Head of caudate nucleus (tissue), 42 donors: ENCODE measurements around the gene FGF12.

Experiments used
- DNase-seq, 42 donors: peaks; one replicate each; pipeline versions ENCODE4 v3.0.0 to v3.0.0-alpha.2; 2020 to 2021; ENCODE audit warnings: mixed read lengths in 7 of 42
- intact Hi-C: fragments of 100-400 bp; cut with DNase I; formaldehyde crosslinking; loops from one replicate; pipeline ENCODE4 v1.15.0; 2022

The FGF12 gene

GRCh38 chr3:192186498-192186897 is 540.8 kb downstream of the FGF12 start:
- intact Hi-C loops: no loop called here
- no peak for DNase-seq

DNA sequence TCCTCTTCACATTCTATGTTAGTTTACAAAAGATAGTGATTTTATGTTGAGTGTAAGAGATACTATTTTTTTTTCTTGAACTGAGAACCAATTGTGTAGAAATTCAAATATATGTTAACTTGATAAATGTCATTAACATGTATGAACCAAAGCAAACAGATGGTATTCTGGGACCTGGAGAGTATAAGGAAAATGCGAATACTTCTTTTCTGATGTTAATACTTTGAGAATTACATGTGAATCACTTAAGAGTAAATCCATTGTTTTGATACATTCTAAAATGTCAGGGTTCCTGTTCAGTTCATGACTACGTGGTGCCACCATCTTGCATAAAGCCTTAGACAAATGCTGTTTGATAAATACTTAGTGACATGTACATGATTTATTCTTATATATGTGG is 541.3 kb downstream of the FGF12 start:
- intact Hi-C loops: no loop called here
- DNase-seq: no peak

GRCh38 chr3:192183109-192183508 is 544.2 kb downstream of the FGF12 start:
- intact Hi-C loops: no loop called here
- no peak for DNase-seq

GRCh38 chr3:192181151-192181550 is 546.2 kb downstream of the FGF12 start:
- DNase-seq: no peak
- intact Hi-C loops: no loop called here

- intact Hi-C loops: no loop called here
- no peak for DNase-seq
Measured at GRCh38 chr3:192177383-192177782, 550.0 kb downstream of the FGF12 start.

DNA sequence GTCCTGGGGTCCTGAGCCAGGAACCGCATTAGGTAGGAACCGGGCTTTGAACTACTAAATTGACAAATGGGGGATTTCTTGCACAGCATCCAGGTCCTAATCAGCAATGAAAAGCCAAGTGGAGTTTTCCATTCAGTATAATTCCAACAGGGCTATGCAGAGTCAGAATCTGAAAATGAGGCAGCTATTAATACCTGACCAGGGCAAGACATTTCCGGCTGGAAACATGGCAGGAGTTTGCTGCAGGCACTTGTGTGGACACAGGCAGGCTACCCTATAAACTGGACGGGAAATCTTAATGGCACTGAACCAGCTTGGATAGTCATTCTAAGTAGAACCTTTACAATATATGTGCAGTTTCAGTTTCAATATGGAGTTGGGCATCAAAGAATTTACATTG is 553.1 kb downstream of the FGF12 start:
- intact Hi-C loops: no loop called here
- no peak for DNase-seq

DNA sequence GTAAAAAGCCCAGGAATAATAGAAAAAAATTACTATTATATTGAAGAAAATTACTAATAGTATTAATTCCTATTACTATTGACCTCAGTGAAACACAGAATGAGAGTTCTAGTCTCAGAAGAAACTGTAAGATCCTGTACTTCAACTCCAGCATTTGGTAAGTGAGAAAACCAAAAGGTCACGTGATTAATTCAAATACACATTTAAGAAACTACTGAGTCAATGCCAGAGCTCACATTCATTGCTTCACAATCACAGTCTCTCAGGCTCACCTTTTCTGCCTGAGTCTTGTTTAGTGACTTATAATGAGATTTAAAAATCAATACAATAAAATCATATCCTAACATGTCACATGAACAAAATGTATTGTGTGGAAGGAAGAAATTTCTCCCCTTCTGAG is 556.1 kb downstream of the FGF12 start:
- no peak for DNase-seq
- intact Hi-C loops: no loop called here

DNA sequence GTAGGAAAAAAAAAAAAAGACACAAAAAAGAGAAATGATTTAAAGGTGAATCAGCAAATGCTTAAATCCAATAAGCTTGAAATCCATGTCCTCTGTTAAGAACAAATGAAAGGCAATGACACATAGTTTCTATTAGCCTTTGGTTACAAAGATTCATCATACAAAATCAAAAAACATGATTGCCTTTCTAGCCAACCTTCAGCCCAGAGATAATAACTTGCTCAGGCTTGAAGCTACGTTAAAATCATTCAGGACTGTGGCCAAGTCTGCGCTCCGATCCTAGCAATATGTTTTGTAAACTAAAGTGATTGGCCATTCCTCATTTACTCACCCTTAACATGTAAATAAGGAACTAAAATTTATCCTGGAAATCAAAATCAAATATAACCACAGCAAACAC is 556.7 kb downstream of the FGF12 start:
- intact Hi-C loops: no loop called here
- DNase-seq: no peak

GRCh38 chr3:192170031-192170430 is 557.3 kb downstream of the FGF12 start:
- peak in 19 of 42 donors; percentile 3 to 63 (median 19) for DNase-seq
- intact Hi-C loops: no loop called here

GRCh38 chr3:192169332-192169915 is 557.9 kb downstream of the FGF12 start:
- intact Hi-C loops: no loop called here
- no peak for DNase-seq

GRCh38 chr3:192168202-192168601 is 559.1 kb downstream of the FGF12 start:
- intact Hi-C loops: no loop called here

GRCh38 chr3:192165552-192165951 is 561.8 kb downstream of the FGF12 start:
- intact Hi-C loops: no loop called here
- DNase-seq: no peak

More at GRCh38 chr3:192168202-192168601, 559.1 kb downstream of the FGF12 start:
- DNase-seq: no peak

GRCh38 chr3:192161661-192162060 is 565.7 kb downstream of the FGF12 start:
- no peak for DNase-seq
- intact Hi-C loops: no loop called here

GRCh38 chr3:192156382-192156781 is 571.0 kb downstream of the FGF12 start:
- intact Hi-C loops: no loop called here
- DNase-seq: no peak

DNA sequence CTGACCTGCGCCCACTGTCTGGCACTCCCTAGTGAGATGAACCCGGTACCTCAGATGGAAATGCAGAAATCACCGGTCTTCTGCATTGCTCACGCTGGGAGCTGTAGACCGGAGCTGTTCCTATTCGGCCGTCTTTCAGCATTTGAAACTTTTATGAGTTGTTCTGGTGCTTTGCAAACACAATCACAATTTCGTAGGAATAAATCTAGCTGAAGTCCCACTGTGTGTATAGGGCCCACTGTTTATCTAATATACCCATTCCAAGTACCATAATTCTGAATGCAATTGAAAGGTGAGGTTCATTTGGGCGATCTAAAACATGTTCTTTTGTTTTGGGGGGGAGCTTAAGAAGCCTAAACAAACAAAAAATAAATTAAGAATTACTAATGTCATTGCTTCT is 572.1 kb downstream of the FGF12 start:
- DNase-seq: peak in 1 of 42 donors; percentile 12
- intact Hi-C loops: no loop called here

DNA sequence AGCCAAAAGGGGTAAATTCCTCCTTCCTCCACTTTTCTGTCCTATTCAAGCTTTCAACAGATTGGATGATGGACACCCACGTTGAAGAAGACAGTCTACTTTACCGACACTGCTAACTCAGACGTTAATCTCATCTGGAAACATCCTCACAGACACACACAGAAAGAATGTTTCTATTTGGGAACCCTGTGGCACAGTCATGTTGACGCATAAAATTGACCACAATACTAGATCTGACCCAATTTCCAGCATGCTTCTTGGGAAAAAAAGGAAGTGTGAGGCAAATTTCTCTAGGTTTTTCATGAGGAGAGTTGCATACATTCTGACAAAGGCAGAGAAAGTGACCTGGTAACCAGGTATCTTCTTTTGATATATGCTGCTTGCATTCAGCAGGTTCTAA is 594.1 kb downstream of the FGF12 start:
- intact Hi-C loops: loop anchor here (10.0 kb wide), 1 partner anchor 312 kb away; no protein-coding TSS in a partner anchor
- DNase-seq: no peak

DNA sequence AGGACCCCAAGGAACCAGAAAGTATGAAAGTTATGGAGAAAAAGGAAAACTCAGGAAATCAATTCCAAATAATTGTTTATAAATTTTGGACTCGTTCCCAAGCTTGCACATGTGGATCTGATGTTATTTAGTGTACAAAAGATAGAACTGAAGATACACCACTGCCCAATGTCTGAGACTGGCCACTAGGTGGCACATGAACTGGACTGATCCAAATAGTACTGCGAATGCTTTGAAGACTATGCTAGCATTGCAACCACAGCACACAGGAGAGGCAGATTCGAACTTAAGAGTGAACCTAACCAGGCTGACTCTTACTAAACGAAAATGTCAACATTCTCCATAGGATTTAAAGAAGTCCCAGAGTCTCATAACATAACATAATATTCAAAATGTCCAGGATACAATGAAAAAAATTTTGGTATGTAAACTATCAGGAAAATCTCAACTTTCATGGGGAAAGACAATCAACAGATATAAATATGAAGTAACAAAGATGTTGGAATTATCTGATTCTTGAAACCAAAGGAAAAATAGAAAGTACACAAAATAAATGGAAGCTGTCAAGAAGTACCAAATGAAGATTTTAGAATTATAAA is 596.7 kb downstream of the FGF12 start:
- intact Hi-C loops: loop anchor here (10.0 kb wide), 1 partner anchor 314 kb away; no protein-coding TSS in a partner anchor
- DNase-seq: peak in 41 of 42 donors; percentile 2 to 84 (median 54)

GRCh38 chr3:192129586-192129985 is 597.8 kb downstream of the FGF12 start:
- intact Hi-C loops: no loop called here

GRCh38 chr3:192128922-192129321 is 598.4 kb downstream of the FGF12 start:
- intact Hi-C loops: no loop called here
- DNase-seq: no peak

More at GRCh38 chr3:192129586-192129985, 597.8 kb downstream of the FGF12 start:
- peak in 2 of 42 donors; percentile 20 to 39 for DNase-seq

GRCh38 chr3:192128060-192128459 is 599.3 kb downstream of the FGF12 start:
- peak in 24 of 42 donors; percentile 6 to 75 (median 36) for DNase-seq
- intact Hi-C loops: no loop called here
